ENCODE results near the gene ADGRA3. TPM values are rescaled to one million over a fixed set of nuclear protein-coding genes. Genes with fewer than 3 reads are reported as not detected.

Gene ADGRA3
- polyA plus RNA-seq, 1 of the 3 experiments (the other 2 are of a cell fraction): 11.8 TPM

DNA sequence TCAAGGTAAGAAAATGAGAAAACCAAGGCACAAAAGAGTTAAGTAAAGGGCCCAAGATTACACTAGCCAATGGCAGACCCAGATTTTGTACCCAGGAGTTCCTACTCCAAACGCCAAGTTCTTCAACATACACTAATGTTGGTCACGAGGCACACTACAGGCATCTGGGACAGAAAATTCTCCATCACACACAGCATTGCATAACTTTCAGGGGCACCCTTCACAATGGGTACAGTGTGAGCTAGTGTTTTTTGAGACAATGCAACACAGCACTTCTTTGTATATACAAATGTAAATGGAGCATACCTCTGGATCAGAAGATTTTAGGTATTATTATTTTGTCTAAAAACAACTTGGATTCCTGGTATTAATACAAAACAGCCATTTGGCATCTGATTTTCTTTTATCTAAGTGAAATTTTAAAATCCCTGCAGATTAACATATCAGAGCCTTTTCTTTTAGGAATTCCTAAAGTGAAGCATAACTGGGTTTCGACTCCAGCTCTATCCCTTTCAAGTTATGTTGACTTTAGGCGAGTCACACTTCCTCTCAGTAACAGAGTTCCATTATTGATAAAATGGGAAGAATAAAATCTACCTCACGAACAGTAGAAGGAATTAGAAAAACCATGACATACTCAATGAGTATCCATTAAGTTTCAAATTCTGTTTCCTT lies 41.1 kb downstream of the ADGRA3 start:
- Histone ChIP-seq H3K4me1 (ENCODE audit: control insufficient read depth in 1 of 2, insufficient read depth in 2 of 2, low read depth in 1 of 2, low read length in 1 of 2) (peaks cover 0 to 8% of the 10 kb centered on the region in 2 experiments; a peak in 1 of 4 replicates), H3K9ac (no peak overlapping the region), H2AFZ (ENCODE audit: low read depth) (no peak overlapping the region), H3K79me2 (ENCODE audit: insufficient read depth) (peaks cover 34% of the 10 kb centered on the region), H3K27me3 (ENCODE audit: insufficient read depth) (no peaks in the 10 kb centered on the region), H3F3A (replicated peaks; ENCODE audit: insufficient read depth) (peaks cover 6% of the 10 kb centered on the region), H3K9me3 (no peaks in the 10 kb centered on the region), H3K9me2 (no peaks in the 10 kb centered on the region), H3K27ac (ENCODE audit: low read depth in 2 of 2, low read length in 1 of 2) (peak overlapping the region in 1 of 2 experiments; percentile 48; a peak in 2 of 4 replicates), H3K4me2 (peak overlapping the region; percentile 46; the same call in 1 of the 2 replicates), H3K4me3 (ENCODE audit: low read depth in 2 of 2, low read length in 1 of 2) (no peak overlapping the region), H4K20me1 (ENCODE audit: insufficient read depth) (0 out of 2 replicates have a peak, but pooled peaks cover 1% of the 10 kb centered on the region), H3K36me3 (replicated peaks in 1 of 2; ENCODE audit: control insufficient read depth in 1 of 2, insufficient read depth in 2 of 2, low read length in 1 of 2) (peaks cover 0 to 7% of the 10 kb centered on the region in 2 experiments)
- no peak for TF ChIP-seq FOXM1 (IDR thresholded peaks at IDR 0.05; ENCODE audit: low read depth)
- TF ChIP-seq TCF12 (IDR thresholded peaks at IDR 0.05): peak; percentile 18; the same call in 1 of the 2 replicates
- no peak for TF ChIP-seq EP300 (IDR thresholded peaks at IDR 0.05; ENCODE audit: borderline replicate concordance in 1 of 2, low read depth in 1 of 2, low read length in 1 of 2)
- no peak for TF ChIP-seq RAD21 (IDR thresholded peaks at IDR 0.05; ENCODE audit: low read length)
- no peak for TF ChIP-seq ELF1 (IDR thresholded peaks at IDR 0.05)
- TF ChIP-seq FOSL2 (IDR thresholded peaks at IDR 0.05; ENCODE audit: borderline replicate concordance, low read depth): peak; percentile 27; the same call in 1 of the 2 replicates
- TF ChIP-seq EZH2phosphoT487 (IDR thresholded peaks at IDR 0.05; ENCODE audit: borderline replicate concordance, low read depth): no peak
- no peak for TF ChIP-seq SMC3 (IDR thresholded peaks at IDR 0.05; ENCODE audit: low read depth, low read length)
- peak; percentile 37; the same call in 1 of the 2 replicates for TF ChIP-seq JUND (IDR thresholded peaks at IDR 0.05)
- CTCF ChIA-PET: no interaction called here
- no peak for DNase-seq
- POLR2A ChIA-PET: no interaction called here
- 74% methylated on average over 5 of the region's 5 CpGs for WGBS (ENCODE audit: low lambda C conversion rate)

DNA sequence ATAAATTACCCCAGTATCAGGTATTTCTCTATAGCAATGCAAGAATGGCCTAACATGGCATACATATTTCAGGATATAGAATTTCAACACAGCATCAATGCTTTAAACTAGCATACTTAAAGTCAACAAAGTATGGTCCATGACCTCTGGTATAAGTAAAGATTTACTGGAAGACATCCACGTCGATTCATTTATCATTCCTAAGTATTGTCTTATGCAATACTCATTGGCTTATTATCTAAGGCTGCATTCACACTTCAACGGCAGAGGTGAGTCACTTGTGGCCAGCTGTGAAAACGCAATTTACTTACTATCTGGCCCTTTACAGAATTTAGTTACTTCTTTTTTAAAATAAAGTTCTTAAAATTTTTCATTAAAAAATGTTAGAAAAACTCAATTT lies 42.6 kb downstream of the ADGRA3 start:
- Histone ChIP-seq H3K4me1 (ENCODE audit: control insufficient read depth in 1 of 2, insufficient read depth in 2 of 2, low read depth in 1 of 2, low read length in 1 of 2) (peaks cover 0 to 8% of the 10 kb centered on the region in 2 experiments; a peak in 1 of 4 replicates), H3F3A (replicated peaks; ENCODE audit: insufficient read depth) (peaks cover 6% of the 10 kb centered on the region), H3K36me3 (replicated peaks in 1 of 2; ENCODE audit: control insufficient read depth in 1 of 2, insufficient read depth in 2 of 2, low read length in 1 of 2) (peaks cover 0 to 7% of the 10 kb centered on the region in 2 experiments), H3K79me2 (ENCODE audit: insufficient read depth) (peaks cover 18% of the 10 kb centered on the region), H3K9me3 (no peaks in the 10 kb centered on the region), H3K4me3 (ENCODE audit: low read depth in 2 of 2, low read length in 1 of 2) (no peak overlapping the region), H3K27me3 (ENCODE audit: insufficient read depth) (no peaks in the 10 kb centered on the region), H3K9ac (no peak overlapping the region), H2AFZ (ENCODE audit: low read depth) (no peak overlapping the region), H3K27ac (ENCODE audit: low read depth in 2 of 2, low read length in 1 of 2) (no peak overlapping the region), H3K9me2 (no peaks in the 10 kb centered on the region), H4K20me1 (ENCODE audit: insufficient read depth) (no peaks in the 10 kb centered on the region), H3K4me2 (no peak overlapping the region)
- no peak for DNase-seq
- TF ChIP-seq FOXJ3 (CRISPR knock-in tag; IDR thresholded peaks at IDR 0.05): no peak
- no peak for TF ChIP-seq RXRA (IDR thresholded peaks at IDR 0.05; ENCODE audit: borderline replicate concordance, low read depth)
- no peak for TF ChIP-seq TCF12 (IDR thresholded peaks at IDR 0.05)
- TF ChIP-seq EZH2phosphoT487 (IDR thresholded peaks at IDR 0.05; ENCODE audit: borderline replicate concordance, low read depth): no peak
- no peak for TF ChIP-seq TEAD4 (IDR thresholded peaks at IDR 0.05; ENCODE audit: borderline replicate concordance, insufficient read depth)
- TF ChIP-seq RCOR1 (IDR thresholded peaks at IDR 0.05; ENCODE audit: low read length): no peak
- TF ChIP-seq, protein P1, sequence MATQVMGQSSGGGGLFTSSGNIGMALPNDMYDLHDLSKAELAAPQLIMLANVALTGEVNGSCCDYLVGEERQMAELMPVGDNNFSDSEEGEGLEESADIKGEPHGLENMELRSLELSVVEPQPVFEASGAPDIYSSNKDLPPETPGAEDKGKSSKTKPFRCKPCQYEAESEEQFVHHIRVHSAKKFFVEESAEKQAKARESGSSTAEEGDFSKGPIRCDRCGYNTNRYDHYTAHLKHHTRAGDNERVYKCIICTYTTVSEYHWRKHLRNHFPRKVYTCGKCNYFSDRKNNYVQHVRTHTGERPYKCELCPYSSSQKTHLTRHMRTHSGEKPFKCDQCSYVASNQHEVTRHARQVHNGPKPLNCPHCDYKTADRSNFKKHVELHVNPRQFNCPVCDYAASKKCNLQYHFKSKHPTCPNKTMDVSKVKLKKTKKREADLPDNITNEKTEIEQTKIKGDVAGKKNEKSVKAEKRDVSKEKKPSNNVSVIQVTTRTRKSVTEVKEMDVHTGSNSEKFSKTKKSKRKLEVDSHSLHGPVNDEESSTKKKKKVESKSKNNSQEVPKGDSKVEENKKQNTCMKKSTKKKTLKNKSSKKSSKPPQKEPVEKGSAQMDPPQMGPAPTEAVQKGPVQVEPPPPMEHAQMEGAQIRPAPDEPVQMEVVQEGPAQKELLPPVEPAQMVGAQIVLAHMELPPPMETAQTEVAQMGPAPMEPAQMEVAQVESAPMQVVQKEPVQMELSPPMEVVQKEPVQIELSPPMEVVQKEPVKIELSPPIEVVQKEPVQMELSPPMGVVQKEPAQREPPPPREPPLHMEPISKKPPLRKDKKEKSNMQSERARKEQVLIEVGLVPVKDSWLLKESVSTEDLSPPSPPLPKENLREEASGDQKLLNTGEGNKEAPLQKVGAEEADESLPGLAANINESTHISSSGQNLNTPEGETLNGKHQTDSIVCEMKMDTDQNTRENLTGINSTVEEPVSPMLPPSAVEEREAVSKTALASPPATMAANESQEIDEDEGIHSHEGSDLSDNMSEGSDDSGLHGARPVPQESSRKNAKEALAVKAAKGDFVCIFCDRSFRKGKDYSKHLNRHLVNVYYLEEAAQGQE (IDR thresholded peaks at IDR 0.05; ENCODE audit: low read depth, low read length): no peak
- TF ChIP-seq, protein P2, sequence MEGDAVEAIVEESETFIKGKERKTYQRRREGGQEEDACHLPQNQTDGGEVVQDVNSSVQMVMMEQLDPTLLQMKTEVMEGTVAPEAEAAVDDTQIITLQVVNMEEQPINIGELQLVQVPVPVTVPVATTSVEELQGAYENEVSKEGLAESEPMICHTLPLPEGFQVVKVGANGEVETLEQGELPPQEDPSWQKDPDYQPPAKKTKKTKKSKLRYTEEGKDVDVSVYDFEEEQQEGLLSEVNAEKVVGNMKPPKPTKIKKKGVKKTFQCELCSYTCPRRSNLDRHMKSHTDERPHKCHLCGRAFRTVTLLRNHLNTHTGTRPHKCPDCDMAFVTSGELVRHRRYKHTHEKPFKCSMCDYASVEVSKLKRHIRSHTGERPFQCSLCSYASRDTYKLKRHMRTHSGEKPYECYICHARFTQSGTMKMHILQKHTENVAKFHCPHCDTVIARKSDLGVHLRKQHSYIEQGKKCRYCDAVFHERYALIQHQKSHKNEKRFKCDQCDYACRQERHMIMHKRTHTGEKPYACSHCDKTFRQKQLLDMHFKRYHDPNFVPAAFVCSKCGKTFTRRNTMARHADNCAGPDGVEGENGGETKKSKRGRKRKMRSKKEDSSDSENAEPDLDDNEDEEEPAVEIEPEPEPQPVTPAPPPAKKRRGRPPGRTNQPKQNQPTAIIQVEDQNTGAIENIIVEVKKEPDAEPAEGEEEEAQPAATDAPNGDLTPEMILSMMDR (IDR thresholded peaks at IDR 0.05): no peak
- no peak for TF ChIP-seq JUND (IDR thresholded peaks at IDR 0.05)
- no peak for TF ChIP-seq FOSL2 (IDR thresholded peaks at IDR 0.05; ENCODE audit: borderline replicate concordance, low read depth)
- 93% methylated on average over 4 of the region's 4 CpGs for WGBS (ENCODE audit: low lambda C conversion rate)
- CTCF ChIA-PET: interaction anchor here (0.7 to 1.4 kb wide), 2 partner anchors 134 to 1185 kb away, joined by 3 to 4 read pairs; no protein-coding TSS in a partner anchor
- POLR2A ChIA-PET: no interaction called here
